Measurements from ENCODE around the gene CARD11. TPM values are rescaled to one million over a fixed set of nuclear protein-coding genes. Genes with fewer than 3 reads are reported as not detected.

The CARD11 gene
- total and polyA plus RNA-seq, 2 of the 13 experiments (the other 11 are each of a cell fraction or from before 2014, with no cell fraction given), result 0.04 TPM; not detected in 1

DNA sequence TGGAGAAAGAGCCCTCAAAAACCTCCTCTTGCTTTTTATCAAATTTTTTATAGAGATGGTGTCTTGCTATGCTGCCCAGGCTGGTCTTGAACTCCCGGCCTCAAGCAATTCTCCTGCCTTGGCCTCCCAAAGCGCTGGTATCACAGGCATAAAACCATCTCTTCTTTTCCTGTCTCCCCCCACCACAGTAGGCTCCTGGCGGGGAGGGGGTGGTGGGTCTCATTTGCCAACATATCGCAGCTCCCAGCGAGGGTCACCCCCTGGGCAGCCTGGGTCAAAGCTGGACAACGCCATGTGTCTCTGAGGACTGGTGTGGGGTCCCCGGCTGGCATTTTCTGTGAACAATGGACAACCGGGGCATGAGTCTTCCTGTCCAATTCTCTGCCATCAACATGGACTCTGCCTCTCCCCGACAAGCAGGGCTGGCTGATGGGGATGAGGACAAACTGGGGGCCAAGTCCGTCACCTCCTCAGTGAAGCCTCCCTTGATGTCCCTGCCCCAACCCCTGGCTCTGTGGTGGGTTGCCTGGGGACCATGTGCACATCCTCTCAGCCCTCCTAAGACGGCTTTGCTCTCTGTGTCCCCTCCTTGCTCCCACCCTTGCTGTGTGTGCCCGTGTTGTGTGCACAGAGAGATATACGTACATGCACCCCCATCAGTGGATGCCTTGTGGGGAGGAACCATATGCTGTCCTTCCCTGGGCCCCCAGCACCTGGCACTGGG, 113.2 kb downstream of the CARD11 start:
- Histone ChIP-seq H3K36me3 (replicated peaks in 1 of 2; ENCODE audit: control insufficient read depth in 1 of 2, insufficient read depth in 2 of 2, low read length in 2 of 2) (no peaks in the 10 kb centered on the region), H3K4me2 (ENCODE audit: low read depth, low read length) (no peak overlapping the region), H4K20me1 (ENCODE audit: insufficient read depth, low read length) (no peaks in the 10 kb centered on the region), H3K4me3 (replicated peaks in 1 of 3; ENCODE audit: insufficient read depth in 1 of 3, low read depth in 2 of 3, low read length in 3 of 3) (no peak overlapping the region), H3K79me2 (ENCODE audit: insufficient read depth, low read length) (no peaks in the 10 kb centered on the region), H3K9me3 (ENCODE audit: low read length) (no peaks in the 10 kb centered on the region), H3K4me1 (ENCODE audit: insufficient read depth, low read length) (no peaks in the 10 kb centered on the region; the same call in 1 of the 2 replicates), H3K27me3 (ENCODE audit: control insufficient read depth in 1 of 2, insufficient read depth in 2 of 2, low read length in 2 of 2) (peaks cover 7 to 30% of the 10 kb centered on the region in 2 experiments; a peak in 4 of 5 replicates), H2AFZ (ENCODE audit: low read length) (no peak overlapping the region), H3K9ac (ENCODE audit: insufficient read depth, low read depth, low read length) (no peak overlapping the region), H3K27ac (ENCODE audit: extremely low read length, insufficient read depth, low read length) (no peak overlapping the region)
- no TSS peak for BruUV-seq (replicated peaks)
- in situ Hi-C loops (cut with HindIII; ENCODE audit: extremely low pct_ligation_motif_present, low pct_unique_long_range_greater_than_20kb) (no loop called here), intact Hi-C loops (cut with micrococcal nuclease; ENCODE audit: unreplicated experiment) (no loop called here)
- DNase-seq (ENCODE audit: low spot score) (no peak), FAIRE-seq (no peak), ATAC-seq (no peak)
- ChIA-PET POLR2A (no interaction called here), CTCF (ENCODE audit: low intra/inter-chr PET ratio, low total read pairs) (no interaction called here)
- WGBS (ENCODE audit: low lambda C conversion rate), result 40% methylated on average over 13 of the region's 13 CpGs
- TF ChIP-seq ZNF781 (CRISPR knock-in tag; IDR thresholded peaks at IDR 0.05; ENCODE audit: borderline replicate concordance, not compliant biosample characterization) (no peak), ZNF646 (CRISPR knock-in tag; IDR thresholded peaks at IDR 0.05) (no peak), ZNF614 (CRISPR knock-in tag; IDR thresholded peaks at IDR 0.05; ENCODE audit: borderline replicate concordance) (no peak), CHD2 (IDR thresholded peaks at IDR 0.05; ENCODE audit: low read depth, low read length) (no peak), PAWR (CRISPR knock-in tag; IDR thresholded peaks at IDR 0.05; ENCODE audit: borderline replicate concordance) (no peak), ZNF138 (CRISPR knock-in tag; IDR thresholded peaks at IDR 0.05; ENCODE audit: low read depth) (no peak), ZNF510 (CRISPR knock-in tag; IDR thresholded peaks at IDR 0.05; ENCODE audit: low read depth) (no peak), FOXA1 (IDR thresholded peaks at IDR 0.05) (no peak), FOXA1 (CRISPR knock-in tag; IDR thresholded peaks at IDR 0.05) (no peak), ZNF253 (CRISPR knock-in tag; IDR thresholded peaks at IDR 0.05; ENCODE audit: borderline replicate concordance) (no peak), EEA1 (CRISPR knock-in tag; IDR thresholded peaks at IDR 0.05; ENCODE audit: borderline replicate concordance) (no peak)
- TF ChIP-seq, protein P1, sequence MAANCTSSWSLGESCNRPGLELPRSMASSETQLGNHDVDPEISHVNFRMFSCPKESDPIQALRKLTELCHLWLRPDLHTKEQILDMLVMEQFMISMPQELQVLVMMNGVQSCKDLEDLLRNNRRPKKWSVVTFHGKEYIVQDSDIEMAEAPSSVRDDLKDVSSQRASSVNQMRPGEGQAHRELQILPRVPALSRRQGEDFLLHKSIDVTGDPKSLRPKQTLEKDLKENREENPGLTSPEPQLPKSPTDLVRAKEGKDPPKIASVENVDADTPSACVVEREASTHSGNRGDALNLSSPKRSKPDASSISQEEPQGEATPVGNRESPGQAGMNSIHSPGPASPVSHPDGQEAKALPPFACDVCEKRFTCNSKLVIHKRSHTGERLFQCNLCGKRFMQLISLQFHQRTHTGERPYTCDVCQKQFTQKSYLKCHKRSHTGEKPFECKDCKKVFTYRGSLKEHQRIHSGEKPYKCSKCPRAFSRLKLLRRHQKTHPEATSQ (CRISPR knock-in tag; IDR thresholded peaks at IDR 0.05; ENCODE audit: borderline replicate concordance), result no peak
